DMS114 treated with DMSO at 0.1 percent for 48 hours (cell line): ENCODE data around the gene AHCYL2.
"Not testable (repeated sequence)": the region's sequence is repeated elsewhere in the genome, so short reads cannot be mapped to it uniquely, and the experiment has no call there.

Experiments
- DNase-seq: peaks from one replicate; lab custom pipeline; 2025; ENCODE audit not compliant: unreplicated experiment; lab: John Stamatoyannopoulos, UW

Gene AHCYL2

DNA sequence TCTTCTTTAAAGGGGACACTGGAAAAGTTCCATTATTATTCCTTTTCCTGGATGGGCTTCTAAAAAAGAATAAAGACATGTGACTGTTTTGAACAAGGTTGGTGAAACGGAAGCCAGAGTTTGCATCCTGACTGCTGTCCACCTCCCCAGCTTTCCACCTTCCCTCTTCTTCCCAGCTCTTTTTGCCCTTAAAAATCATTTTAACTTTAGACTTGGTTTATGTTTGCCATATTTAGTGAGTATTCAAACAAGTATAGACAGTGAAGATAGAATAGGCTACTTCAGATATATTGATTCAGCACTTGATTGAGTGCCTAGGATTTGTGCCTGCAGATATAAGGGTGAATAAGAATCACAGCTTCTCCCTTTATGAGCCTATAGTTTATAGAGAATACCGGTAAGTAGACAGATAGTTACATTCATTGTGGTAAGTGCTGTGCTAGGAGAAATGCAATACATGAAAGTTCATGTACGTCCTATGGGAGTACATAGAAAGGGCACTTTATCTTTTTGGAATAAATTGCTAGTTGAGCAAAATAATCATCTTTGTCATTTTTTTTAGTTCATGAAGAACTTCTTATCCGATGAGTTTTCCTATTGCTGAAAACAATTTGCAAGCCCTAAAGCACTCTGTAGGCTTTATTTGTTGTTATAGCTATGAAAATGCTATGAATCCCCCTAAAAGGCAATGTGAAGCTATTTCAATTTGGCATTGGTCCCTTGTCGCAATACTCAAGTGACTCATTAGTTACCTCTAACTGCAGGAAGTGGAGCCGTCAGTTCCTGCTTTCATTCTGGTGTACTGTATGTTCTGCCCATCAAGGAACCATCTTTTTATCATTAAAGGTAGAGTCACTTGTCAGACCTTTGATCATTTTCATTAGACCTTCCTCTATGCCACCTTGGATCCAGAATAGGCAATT is 152.2 kb downstream of the AHCYL2 start:
- DNase-seq = no peak

DNA sequence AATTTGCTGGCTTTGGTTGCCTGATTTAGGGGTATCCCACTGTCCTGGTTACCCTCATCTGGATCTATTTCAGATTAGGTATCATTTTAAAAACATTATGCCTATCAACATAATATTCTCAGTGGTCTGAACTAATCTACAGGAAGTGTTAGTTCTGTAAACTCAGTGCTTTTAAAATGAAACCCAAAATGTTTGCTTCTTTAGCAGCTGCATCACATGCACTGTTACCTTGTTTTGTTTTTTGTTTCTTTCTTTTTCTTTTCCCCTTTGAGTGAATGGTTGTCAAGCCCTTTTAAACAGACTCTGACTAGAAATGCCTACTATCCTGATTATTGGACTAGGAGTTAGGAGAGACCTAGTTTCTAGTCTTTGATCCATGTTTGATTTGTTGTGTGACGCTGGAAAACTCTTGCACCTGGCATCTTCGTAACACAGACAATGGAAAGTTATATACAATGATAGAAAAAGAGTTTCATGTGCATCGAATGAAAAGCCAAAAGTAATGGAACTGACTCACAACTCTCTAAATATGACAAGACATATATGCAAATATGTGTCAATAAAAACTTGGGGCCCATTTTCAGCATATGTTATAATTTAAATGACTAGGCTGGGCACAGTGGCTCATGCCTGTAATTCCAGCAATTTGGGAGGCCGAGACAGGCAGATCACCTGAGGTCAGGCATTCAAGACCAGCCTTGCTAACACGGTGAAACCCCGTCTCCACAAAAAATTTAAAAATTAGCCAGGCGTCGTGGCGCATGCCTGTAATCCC is 157.1 kb downstream of the AHCYL2 start:
- DNase-seq = no peak

DNA sequence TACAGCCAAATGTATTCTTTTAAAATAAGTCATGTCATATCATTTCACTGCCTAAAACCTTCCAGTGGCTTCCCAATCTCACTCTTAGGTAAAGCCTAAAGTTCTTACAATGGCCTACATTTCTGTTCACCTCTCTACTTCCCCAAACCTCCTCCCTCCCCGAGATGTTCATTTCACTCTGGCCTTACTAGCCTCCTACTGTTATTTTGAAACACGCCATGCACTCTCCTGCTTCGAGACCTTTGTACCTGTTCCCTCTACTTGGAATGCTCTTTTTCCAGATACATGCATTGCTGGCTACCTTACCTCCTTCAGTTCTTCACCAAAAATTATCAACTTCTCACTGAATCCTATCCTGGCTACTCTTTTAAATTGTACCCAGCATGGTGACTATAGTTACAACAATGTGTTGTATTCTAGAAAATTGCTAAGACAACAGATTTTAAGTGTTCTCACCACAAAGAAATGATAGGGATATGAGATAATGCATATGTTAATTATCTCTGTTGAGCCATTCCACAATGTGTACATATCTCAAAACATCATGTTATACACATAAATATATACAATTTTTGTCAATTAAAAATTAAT is 158.8 kb downstream of the AHCYL2 start:
- no peak for DNase-seq

DNA sequence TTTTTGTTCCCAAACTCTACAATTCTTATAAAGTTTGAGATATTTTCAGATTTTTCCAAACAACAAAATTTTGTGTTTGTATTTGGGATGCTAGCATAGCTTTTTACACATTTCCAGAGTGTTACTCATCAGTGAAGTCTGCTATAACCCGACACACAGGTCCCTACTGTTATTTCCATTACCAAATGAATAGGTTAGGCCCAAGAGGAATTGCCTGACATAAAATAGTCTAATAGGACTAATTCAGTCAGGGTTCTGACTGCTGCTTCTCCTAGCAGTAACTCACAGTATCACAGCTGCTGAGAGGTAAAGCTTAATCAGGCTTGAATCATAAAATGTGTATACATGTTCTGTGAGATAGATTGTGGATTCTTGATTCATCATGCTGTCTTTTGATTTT is 160.3 kb downstream of the AHCYL2 start:
- no peak for DNase-seq

DNA sequence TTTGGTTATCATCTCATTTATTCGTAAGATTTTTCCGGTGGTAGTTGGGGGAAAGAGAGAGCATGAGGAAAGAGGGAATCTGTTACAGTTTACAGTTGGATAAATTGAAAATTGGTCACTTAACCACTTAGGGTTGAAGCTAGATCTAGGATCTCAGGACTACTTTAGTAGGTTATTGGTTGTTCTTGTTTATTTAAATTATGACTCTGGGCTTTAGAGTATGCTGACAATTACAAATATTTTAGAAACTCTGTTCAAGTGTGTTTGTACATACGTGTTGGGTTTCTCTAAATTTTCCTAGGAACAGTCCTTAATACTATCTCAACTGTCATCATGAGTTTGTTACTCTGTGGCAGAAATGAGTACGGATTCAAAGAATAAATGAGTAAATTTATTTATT is 160.8 kb downstream of the AHCYL2 start:
- no peak for DNase-seq

DNA sequence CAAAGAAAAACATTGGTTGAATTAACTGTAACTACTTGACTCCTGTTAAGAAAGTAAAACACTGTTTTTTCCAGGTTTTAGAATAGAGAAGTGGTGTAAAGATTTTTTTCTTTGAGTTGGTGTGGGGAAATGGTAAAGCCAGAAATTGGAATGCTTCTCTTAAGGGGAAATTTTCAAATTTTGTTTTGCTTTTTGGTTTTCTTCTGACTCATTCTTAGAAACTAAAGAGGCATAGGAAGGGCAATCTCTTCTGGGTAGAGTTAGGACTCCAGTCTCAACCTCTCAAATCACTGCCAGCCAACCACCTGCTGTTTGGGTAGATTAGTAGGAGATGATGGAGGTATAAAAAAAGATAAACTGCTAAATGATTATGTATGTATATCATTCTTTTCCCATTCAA is 161.7 kb downstream of the AHCYL2 start:
- no peak for DNase-seq

DNA sequence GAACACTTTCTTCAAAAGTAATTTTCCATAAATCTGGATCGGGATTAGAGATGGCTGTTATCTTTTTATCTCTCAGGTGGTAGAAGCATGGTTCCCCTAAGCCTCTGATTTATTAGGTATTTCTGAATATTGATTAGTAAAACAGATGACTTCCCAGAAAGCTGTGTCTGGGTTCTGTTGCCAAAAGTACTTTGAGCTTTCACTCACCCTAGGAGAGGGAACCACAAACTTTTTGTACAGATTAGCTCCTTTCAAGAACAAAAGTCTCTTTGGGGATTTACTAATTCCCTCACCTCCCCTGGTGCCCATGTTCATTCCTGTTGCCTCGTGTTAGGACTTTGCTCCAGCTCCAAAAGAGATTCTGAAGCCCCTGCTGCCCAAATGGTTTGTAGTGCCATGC is 162.7 kb downstream of the AHCYL2 start:
- no peak for DNase-seq

DNA sequence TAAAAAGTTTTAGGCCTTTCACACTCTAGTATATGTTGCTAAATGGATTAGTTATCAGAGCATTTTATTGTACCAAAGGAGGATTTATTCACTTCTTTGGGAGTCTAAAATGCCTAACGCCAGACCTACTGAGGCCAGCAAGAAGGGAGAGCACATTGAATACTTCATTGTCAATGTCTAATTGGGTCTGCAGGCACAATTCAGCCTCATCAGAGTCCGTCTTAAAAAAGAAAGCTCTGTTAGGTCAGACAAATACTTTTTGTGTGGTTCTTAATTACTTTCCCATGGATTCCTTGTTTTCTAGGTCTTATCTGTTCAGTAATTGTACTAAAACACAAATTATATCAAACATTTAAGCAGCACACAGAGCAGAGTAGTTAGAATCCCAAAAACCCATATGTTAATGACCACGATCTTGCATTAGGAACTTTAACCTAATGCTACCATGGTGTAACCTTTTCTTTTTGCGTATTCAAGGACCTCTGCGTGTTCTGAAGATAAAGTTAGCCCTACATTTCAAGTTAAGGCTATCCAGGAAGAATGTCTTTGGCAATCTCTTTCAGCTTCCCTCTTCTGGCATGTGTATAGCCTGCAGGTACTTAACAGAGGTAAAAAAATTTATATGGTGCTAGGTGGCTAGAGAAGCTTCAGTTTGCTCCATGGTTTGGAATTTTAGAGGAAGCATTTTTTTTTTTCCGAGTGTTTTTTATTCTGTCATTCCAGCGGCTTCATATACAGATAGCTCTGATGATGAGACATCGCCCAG is 163.7 kb downstream of the AHCYL2 start:
- DNase-seq = no peak

DNA sequence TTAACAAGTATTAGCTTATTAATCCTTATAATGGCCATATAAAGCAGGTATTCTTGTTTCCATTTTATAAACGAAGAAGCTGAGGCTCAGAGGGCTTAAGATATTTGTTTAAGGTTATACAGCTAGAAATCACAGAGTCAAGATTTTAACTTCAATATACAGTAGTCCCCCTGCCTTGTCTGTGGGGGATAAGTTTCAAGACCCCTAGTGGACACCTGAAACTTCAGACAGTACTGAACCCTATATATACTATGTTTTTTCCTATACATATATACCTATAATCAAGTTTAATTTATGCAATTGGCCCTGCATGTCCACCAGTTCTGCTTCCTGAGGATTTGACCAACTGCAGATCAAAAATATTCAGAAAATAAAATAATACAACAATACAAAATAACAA is 165.0 kb downstream of the AHCYL2 start:
- DNase-seq = no peak

DNA sequence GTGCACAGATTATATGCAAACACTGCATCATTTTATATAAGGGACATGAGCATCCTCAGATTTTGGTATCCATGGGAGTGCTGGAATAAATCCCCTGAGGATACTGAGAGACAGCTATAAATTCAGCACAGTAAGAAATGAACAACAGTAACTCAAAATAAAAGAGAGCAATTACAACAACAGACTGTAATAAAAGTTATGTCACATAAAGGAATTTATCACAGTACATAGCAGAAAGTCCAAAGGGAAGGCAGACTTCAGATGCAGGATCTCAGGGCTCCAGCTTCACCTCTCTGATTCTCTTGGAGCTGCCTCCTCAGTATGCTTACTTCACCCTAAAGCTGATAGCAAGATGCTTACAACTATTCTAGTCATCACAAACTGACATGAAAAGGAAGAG is 165.5 kb downstream of the AHCYL2 start:
- no peak for DNase-seq

DNA sequence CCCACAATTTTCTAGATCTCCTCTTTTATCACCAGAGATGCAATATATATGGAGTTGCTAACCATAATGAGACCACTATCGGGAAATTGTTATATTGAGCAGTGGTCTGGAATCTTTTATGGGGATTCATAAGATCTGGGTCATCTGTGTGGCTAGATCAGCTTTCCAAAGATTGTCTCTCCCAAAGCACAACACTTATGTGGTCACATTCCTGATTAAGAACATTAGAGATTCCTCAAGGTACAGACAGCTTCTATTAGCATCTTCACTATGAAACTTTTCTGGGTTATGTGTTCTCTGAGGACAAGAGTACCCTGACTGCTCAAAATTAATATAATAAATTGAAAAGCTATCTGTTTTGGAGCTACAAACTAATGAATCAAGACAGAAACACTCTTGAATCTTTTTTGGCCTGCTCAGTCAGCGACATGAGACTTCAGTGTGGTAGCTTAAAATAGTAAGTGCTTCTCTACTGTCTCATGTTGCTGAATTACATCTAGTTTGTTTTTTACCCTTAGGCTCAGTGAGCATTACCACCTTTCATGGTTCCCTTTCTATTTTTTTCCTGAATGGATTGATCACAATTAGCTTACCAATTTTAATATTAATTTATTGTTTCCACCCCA is 166.8 kb downstream of the AHCYL2 start:
- DNase-seq = no peak

DNA sequence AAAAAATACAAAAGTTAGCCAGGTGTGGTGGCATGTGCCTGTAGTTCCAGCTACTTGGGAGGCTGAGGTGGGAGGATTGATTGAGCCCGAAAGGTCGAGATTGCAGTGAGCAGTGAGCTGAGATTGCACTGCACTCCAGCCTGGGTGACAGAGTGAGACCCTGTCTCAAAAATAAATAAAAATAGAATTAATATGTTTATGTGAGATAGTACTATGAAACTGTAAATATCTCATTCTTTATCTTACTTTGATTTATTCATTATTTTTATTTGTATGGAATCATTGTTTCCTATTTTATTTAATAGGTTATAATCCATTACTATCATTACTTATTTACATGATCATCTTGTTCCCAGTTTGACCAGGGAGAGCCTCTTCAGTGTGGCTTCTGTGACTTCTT is 168.4 kb downstream of the AHCYL2 start:
- no peak for DNase-seq

DNA sequence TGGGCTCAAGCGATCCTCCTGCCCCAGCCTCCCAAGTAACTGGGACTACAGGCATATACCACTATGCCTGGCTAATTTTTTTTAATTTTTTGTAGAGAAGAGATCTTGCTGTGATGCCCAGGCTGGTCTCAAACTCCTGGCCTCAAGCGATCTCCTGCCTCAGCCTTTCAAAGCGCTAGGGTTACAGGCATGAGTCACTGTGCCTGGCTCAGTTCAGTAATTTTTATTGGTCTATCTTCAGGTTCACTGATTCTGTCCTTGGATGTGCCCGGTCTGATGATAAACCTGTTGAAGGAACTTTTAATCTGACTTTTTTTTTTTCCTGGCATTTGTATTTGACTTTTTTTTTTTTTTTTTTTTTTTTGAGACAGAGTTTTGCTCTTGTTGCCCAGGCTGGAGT is 169.3 kb downstream of the AHCYL2 start:
- DNase-seq = no peak

DNA sequence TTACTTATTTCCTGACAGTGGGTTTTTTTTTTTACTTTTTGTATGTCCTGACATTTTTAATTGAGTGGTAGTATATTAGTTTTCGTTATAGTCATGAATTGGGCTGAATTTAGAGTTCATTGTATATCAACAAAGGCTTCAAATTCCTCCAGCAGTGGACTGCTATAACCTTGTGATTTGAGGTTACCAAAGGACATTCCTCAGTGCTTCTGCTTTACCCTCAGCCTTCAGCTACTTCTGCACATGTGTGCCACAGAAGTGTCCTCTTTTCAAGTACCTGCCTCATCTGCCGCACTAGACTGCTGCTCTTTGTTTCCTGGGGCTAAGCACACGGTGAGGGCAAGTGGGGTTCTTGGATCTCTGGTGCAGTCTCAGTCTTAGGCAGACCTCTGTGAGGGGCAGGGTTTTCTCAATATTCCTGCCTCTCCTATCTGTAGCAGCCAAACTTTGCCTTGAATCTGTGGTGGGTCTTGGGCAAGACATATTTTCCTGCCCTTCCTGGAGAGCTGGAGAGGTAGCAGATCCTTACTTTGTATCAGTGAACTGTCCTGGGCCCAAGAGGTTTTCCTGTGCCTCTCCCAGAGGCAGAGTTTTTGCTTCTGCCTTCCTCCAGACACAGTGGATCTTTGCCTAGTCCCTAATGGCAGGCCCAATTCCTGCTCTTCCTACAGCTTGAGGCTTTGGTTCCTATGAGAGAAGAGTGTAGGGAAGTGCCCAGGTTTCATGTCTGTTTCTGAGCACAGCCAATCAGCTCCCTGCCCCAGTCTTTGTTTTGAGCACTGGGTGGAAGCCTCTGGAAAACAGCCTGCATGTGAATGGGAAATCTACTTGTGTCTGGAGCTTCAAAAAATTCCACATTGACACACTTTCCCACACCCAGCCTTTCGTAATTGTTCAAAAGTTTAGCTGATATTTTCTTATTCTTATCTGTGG is 170.4 kb downstream of the AHCYL2 start:
- DNase-seq = no peak

DNA sequence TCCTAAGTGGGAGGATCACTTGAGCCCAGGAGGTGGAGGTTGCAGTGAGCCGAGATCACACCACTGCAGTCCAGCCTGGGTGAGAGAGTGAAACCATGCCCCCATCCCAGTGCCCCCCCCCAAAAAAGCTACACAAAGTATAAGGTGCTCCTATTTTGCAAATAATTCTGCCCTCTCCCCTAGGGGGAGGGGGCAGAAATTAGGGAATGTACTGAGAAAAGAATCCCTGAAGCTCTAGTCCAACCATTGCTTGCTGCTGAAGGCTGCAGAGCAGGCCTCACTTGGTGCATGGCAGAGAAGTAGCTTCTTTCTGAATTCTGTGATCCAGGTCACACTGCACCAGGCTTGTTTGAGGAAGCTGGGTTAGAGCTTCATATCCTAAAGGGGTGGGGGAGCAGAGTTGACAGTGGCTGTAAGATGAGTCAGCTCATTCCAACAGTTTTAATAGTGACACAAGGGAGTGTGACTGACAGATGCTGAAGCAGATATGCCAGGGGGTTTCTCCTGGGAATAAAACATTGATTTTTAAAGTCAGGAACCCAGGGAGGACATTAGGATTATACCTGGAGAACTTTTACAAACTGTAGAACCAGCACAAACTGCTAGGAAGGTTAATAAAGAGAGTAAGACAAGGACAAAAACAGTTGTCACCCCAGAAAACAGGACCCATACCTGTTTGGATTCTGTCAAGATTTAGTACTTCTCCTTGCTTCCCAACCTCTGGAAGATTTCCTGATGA is 176.6 kb downstream of the AHCYL2 start:
- DNase-seq = no peak

DNA sequence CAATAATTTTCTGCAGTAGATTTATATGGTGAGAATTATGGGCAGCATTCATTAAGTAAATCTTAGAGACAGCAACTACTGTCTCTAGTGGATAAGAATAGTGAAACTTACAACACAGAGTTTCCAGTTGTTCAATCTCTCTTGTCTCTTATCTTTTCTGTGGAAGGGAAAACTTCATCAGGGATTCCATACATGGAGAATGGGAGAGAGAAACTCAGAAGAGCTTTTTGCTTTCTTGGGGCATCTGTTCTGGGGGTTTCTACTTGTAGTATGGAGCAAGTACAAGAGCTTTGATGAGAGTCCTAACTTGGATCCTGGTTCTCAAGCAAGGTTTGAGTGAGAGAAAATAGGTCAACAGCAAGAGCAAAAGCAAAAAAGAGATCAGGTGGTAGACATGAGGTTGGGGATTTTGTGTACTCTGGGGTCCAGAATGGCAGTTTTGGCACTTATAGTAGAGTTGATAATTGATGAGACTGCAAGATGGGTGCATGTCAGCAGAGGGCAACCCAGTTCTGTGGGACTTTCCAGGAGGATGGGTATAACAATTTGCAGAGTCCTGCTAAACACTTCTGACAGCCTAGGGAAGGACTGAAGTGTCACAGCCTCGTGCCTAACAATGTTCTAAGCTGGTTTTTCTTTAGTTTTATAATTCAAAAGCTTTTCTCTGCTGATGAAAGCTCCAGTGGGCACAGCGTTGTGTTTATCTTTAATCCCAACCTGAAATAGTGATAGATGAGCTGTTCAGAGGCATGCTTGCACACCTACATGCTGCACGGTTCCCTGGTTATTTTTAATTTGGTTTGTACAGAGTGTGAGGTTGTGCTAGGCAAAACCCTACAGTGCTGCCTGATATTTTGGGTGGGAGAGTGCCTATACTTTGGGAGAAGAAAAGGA is 177.4 kb downstream of the AHCYL2 start:
- DNase-seq = no peak

DNA sequence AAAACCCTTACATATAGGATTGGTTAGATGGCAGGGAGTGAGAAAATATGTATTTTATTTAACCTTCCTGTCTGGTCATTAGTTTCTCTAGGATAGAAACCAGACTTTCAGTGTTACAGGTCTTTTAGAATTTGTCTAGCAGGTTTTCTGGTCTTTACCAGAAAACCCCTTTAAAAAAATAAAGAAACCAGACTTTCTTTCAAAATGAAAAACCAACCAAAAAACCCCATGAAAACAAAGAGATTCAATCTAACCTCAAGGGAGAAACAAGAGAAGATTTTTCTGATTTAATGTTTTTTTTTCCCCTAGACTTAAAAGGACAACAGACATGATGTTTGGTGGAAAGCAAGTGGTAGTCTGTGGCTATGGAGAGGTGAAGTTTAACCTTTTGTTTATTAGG is 180.7 kb downstream of the AHCYL2 start:
- DNase-seq = no peak

DNA sequence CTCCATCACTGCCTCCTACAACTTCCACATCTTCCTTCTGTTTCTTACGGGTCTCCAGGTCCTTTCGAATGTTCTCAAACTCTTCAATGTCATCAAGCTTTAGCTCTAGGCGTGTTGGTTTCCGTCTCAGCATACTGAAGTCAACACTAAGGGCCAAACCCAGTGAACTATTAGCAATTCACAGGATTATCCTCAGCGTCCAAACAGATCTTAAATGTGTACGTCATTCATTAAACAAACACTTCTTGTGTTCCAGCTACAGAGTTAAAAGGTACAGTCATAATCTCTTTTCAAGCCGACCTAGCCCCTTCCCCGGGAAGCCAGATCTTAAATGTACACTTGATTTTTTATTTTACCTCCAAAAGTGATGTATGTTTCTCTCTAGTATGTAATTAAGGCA is 185.4 kb downstream of the AHCYL2 start:
- DNase-seq = not testable (repeated sequence)
